Upper lobe of left lung (tissue), 6 donors: ENCODE results near the gene KIF18A. TPM values are rescaled to one million over a fixed set of nuclear protein-coding genes. Genes with fewer than 3 reads are reported as not detected.
"Not testable (repeated sequence)": the region's sequence is repeated elsewhere in the genome, so short reads cannot be mapped to it uniquely, and the experiment has no call there.

Source experiments
- ATAC-seq, 2 donors: fragments of 200-7000 bp; cut with Tn5 transposase; one replicate each; pipeline ENCODE4 v1.9.1; 2022; ENCODE audit warnings: mild to moderate bottlenecking in 2 of 2, moderate library complexity in 2 of 2; ENCODE audit not compliant: low FRiP score in 2 of 2
- DNase-seq, 2 donors: peaks; one replicate each; pipeline ENCODE4 v3.0.0-alpha.2; 2019 to 2020
- H3K27ac ChIP-seq, 4 donors: fragments of 200-600 bp; sonication (generic); one replicate each; pipeline ENCODE4 v1.5.1; 2016 to 2019
- H3K27me3 ChIP-seq, 4 donors: fragments of 200-600 bp; sonication (generic); one replicate each; pipeline ENCODE4 v1.5.1; 2017 to 2019
- H3K36me3 ChIP-seq, 4 donors: fragments of 200-600 bp; sonication (generic); one replicate each; pipeline ENCODE4 v1.5.1; 2016 to 2019
- H3K4me1 ChIP-seq, 4 donors: fragments of 200-600 bp; sonication (generic); one replicate each; pipeline ENCODE4 v1.5.1; 2018 to 2019
- H3K4me3 ChIP-seq, 4 donors: fragments of 200-600 bp; sonication (generic); one replicate each; pipeline ENCODE4 v1.5.1; 2017 to 2019; ENCODE audit warnings: mild to moderate bottlenecking in 2 of 4, moderate library complexity in 1 of 4
- H3K9me3 ChIP-seq, 4 donors: fragments of 200-600 bp; sonication (generic); one replicate each; pipeline ENCODE4 v1.5.1; 2018 to 2019
- CTCF ChIP-seq, 6 experiments: fragments of 450-650 bp in 4 of 6; fragments of 200-600 bp in 2 of 6; sonication (generic) in 2 of 6; IDR thresholded peaks; one replicate each; pipeline ENCODE4 v1.5.1; 2016 to 2019; ENCODE audit warnings: antibody characterized with exemption in 6 of 6
- EP300 ChIP-seq, 4 donors: sonication (generic); formaldehyde crosslinking; IDR thresholded peaks; one replicate each; pipeline ENCODE4 v1.5.1; 2017; ENCODE audit warnings: antibody characterized with exemption in 4 of 4, control low read depth in 2 of 4
- POLR2A ChIP-seq, 4 donors: fragments of 450-650 bp; IDR thresholded peaks; one replicate each; pipeline ENCODE4 v1.5.1; 2016 to 2017; ENCODE audit warnings: antibody characterized with exemption in 4 of 4, mild to moderate bottlenecking in 2 of 4
- POLR2AphosphoS5 ChIP-seq, 2 donors: sonication (generic); formaldehyde crosslinking; IDR thresholded peaks; one replicate each; pipeline ENCODE4 v1.5.1; 2017; ENCODE audit warnings: antibody characterized with exemption in 2 of 2
- WGBS, 2 donors: methylation state at CpG; one replicate each; pipeline ENCODE4 v1.1.5; 2017 to 2018; 5-methylcytosine and 5-hydroxymethylcytosine counted together
- total RNA-seq, 6 donors: library from RNA; depleted of rRNA in 4 of 6; stranded (reverse); fragments of >200 nt in 4 of 6; gene quantifications; one replicate each; pipeline versions ENCODE4 v1.1.0 to v1.2.1, GENCODE V29; 2016 to 2021
- donor health status: DM: no; HTN: no; CAD: no; lungs with moderate emphysema.
- donor health status: DM: no; HTN: yes; CAD: no; lungs with severe emphysema.

The KIF18A gene
- total RNA-seq, 6 donors from 2014 or later: 1.2 to 6.3 (median 1.7) TPM

- H3K4me1 ChIP-seq: no peaks in the 10 kb centered on the region
- no peaks in the 10 kb centered on the region for H3K36me3 ChIP-seq
- no peak overlapping the region for H3K4me3 ChIP-seq
- TF ChIP-seq EP300 (IDR thresholded peaks at IDR 0.05): no peak
- no peak for DNase-seq
- ATAC-seq: no peak
- WGBS, 2 donors: 64 to 75% methylated on average over 1 of the region's 1 CpG
- no peaks in the 10 kb centered on the region for H3K27me3 ChIP-seq
- H3K27ac ChIP-seq: no peak overlapping the region
- H3K9me3 ChIP-seq: no peaks in the 10 kb centered on the region
Measured at GRCh38 chr11:28098257-28098656, 9.7 kb downstream of the KIF18A start.

- Histone ChIP-seq H3K27me3 (no peaks in the 10 kb centered on the region), H3K4me3 (no peak overlapping the region), H3K27ac (no peak overlapping the region), H3K4me1 (no peaks in the 10 kb centered on the region), H3K9me3 (no peaks in the 10 kb centered on the region), H3K36me3 (no peaks in the 10 kb centered on the region)
- no peak for DNase-seq
- no peak for ATAC-seq
- TF ChIP-seq POLR2A (IDR thresholded peaks at IDR 0.05) (no peak), POLR2AphosphoS5 (IDR thresholded peaks at IDR 0.05) (no peak), EP300 (IDR thresholded peaks at IDR 0.05) (no peak), CTCF (IDR thresholded peaks at IDR 0.05) (no peak)
Measured at GRCh38 chr11:28092786-28093185, 15.2 kb downstream of the KIF18A start.

GRCh38 chr11:28090052-28090749, 17.8 kb downstream of the KIF18A start:
- ATAC-seq (no peak), DNase-seq (no peak)
- Histone ChIP-seq H3K36me3 (no peaks in the 10 kb centered on the region), H3K4me3 (no peak overlapping the region), H3K27ac (no peak overlapping the region), H3K27me3 (no peaks in the 10 kb centered on the region), H3K9me3 (no peaks in the 10 kb centered on the region), H3K4me1 (no peaks in the 10 kb centered on the region)
- TF ChIP-seq EP300 (IDR thresholded peaks at IDR 0.05): no peak
- TF ChIP-seq POLR2AphosphoS5 (IDR thresholded peaks at IDR 0.05): no peak
- no peak for TF ChIP-seq CTCF (IDR thresholded peaks at IDR 0.05)
- TF ChIP-seq POLR2A (IDR thresholded peaks at IDR 0.05): no peak
- 93 to 96% methylated on average over 2 of the region's 2 CpGs for WGBS, 2 donors

- DNase-seq (no peak), ATAC-seq (no peak)
- H3K27ac ChIP-seq: no peak overlapping the region
- H3K4me3 ChIP-seq: no peak overlapping the region
- no peak for TF ChIP-seq CTCF (IDR thresholded peaks at IDR 0.05)
- no peak for TF ChIP-seq POLR2AphosphoS5 (IDR thresholded peaks at IDR 0.05)
- TF ChIP-seq POLR2A (IDR thresholded peaks at IDR 0.05): no peak
- TF ChIP-seq EP300 (IDR thresholded peaks at IDR 0.05): no peak
- no peaks in the 10 kb centered on the region for H3K4me1 ChIP-seq
- no peaks in the 10 kb centered on the region for H3K36me3 ChIP-seq
- 93 to 94% methylated on average over 5 of the region's 5 CpGs for WGBS, 2 donors
- no peaks in the 10 kb centered on the region for H3K9me3 ChIP-seq
- H3K27me3 ChIP-seq: no peaks in the 10 kb centered on the region
Measured at GRCh38 chr11:28089378-28089777, 18.6 kb downstream of the KIF18A start.

GRCh38 chr11:28087693-28088092, 20.3 kb downstream of the KIF18A start:
- not testable (repeated sequence) for H3K9me3 ChIP-seq, H3K4me1 ChIP-seq, H3K4me3 ChIP-seq, H3K27ac ChIP-seq, H3K36me3 ChIP-seq, H3K27me3 ChIP-seq, ATAC-seq, DNase-seq
- 91 to 99% methylated on average over 3 of the region's 3 CpGs for WGBS, 2 donors

GRCh38 chr11:28087192-28087591, 20.8 kb downstream of the KIF18A start:
- not testable (repeated sequence) for H3K4me1 ChIP-seq, H3K36me3 ChIP-seq, H3K4me3 ChIP-seq, ATAC-seq, DNase-seq, H3K27me3 ChIP-seq, H3K9me3 ChIP-seq, H3K27ac ChIP-seq
- WGBS, 2 donors: 94% methylated on average over 1 of the region's 1 CpG
